NCI-H2107 treated with DMSO at 0.1 percent for 48 hours (cell line): ENCODE results near the gene XPNPEP1.
"Not testable (repeated sequence)": the region's sequence is repeated elsewhere in the genome, so short reads cannot be mapped to it uniquely, and the experiment has no call there.

Experiments used
- DNase-seq: peaks from one replicate; lab custom pipeline; 2025; ENCODE audit not compliant: unreplicated experiment; lab: John Stamatoyannopoulos, UW

XPNPEP1 gene

GRCh38 chr10:109924967-109925620, 1.8 kb upstream of the XPNPEP1 start:
- no peak for DNase-seq

DNA sequence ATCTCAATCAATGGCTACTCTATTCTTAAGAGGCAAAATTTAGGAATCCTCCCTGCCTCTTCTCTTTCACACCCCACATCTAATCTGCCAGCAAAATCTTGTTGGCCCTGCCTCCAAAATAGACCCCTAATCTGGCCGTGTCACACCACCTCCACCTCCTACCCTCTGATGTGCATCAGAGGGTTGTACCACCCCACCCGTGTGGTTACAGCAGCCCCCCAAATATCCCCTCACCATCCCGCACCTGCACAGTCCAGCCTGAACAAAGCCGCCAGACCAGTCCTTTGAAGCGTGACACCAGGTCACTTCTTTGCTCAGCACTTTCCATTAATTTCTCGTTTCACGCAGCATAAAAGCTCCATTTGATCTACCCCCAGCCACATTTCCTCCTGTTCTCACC, 776 bp upstream of the XPNPEP1 start:
- no peak for DNase-seq

GRCh38 chr10:109922358-109922975, 844 bp downstream of the XPNPEP1 start:
- no peak for DNase-seq

GRCh38 chr10:109920016-109920415, 3.3 kb downstream of the XPNPEP1 start:
- DNase-seq = no peak

GRCh38 chr10:109919220-109919619, 4.1 kb downstream of the XPNPEP1 start:
- DNase-seq = no peak

DNA sequence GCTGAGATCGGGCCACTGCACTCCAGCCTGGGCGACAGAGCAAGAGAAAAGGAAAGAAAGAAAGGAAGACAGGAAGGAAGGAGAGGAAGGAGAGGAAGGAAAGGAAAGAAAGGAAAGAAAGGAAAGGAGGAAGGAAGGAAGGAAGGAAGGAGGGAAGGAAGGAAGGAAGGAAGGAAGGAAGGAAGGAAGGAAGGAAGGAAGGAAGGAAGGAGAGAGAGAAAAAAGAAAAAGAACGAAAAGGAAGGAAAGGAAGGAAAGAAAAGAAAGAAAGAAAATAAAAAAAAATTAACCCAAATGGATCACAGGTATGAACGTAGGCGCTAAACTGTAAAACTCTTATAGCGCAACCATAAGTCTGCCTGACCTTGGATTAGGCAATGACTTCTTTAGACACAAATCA, 4.6 kb downstream of the XPNPEP1 start:
- not testable (repeated sequence) for DNase-seq

- no peak for DNase-seq
These were observed 7.7 kb downstream of the XPNPEP1 start for GRCh38 chr10:109915566-109915965.

DNA sequence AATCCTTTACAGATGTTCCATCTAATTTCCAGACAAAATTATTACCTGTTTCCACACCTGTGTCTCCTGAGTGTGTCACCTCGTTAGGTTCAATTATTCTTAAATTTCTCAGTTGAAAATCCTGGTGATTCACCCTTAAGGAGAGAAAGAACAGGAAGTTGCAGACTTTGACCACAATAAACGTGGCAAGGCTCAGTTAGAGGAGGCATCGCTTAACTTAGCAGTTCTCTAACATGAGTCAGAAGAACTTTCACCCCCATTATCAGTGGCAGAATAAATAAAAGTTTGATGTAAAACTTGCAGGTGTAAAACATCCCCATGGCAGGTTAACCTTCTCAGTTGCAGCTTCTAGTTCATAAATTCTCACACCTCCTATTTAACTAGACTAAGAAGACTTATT, 8.3 kb downstream of the XPNPEP1 start:
- DNase-seq = no peak

- DNase-seq = peak; percentile 55
These were observed 9.9 kb downstream of the XPNPEP1 start for GRCh38 chr10:109913306-109913892.

DNA sequence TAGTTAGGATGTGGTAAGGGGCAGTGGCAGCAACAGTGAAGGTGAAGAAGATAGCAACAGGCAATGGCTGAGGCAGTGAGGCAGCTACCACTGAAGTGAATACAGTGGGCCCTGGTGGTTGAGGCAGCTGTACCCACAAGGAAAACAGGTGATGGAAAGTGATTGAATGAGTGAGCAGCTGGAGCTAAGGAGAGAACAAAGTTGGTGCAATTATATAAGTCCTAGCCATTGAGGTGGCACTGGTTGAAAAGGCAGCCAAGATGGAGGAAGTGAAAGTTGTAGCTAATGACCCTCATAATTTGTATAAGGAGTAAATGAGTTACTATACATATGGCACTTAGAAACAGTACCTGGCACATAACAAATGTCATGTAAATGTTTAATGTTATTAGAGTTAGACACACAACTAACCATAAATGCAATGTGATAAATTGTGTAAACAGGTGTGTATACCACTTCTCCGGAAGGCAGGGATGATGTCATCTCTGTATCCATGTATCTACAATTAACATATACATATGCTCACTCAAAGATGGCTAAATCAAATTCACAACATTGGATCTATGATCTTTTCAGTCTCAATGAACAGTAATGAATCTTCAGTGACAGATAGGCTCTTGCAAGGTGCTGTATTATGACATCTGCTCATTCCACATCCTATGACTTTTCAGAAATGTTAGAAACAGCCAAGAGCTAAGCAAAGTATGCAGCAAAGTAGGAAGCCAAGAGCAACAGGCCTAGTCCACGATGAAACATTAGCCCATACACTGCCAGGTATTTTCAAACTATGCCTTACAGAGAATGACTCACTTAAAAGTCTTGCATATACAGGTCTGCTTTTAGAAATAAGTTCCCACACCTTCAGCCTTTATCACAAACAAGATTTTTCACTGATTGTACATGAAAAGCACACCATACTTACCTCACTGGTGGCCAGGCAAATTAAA, 10.7 kb downstream of the XPNPEP1 start:
- no peak for DNase-seq

DNA sequence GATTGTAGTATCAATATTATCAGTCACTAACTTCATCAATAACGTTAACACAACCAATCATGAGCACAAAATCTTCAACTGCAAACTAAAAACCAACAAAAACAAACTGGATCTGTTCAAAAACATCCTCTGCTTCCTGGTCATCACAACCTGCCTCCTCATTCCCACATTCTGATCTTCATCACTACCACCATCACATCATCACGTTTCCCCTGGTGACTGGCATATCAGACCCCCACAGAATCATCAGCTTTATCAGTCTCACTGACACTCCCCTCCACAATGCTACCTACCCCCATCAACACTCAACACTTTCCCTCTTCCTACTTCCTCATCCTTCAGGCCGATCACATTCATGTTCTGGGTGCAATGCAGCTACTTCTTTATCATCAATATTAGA, 11.4 kb downstream of the XPNPEP1 start:
- DNase-seq = no peak

DNA sequence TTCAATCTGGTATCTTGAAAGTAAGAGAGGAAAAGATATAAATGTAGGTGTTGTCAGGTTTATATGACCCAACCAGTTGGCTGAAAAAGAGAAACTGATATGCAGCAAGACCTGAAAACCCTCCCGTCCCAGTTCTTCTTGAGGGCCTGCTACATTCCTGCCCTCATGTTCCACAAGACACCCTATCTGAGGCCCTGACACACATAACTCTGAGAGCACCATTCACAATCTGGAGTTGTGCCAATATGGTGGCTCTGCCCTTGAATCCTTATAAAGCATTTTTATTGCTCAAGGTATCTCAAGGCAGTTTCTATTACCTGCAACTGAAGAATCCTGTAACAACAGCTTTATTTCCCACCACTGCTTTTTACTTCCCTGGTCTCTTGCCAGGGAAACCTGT, 17.0 kb downstream of the XPNPEP1 start:
- DNase-seq = no peak

DNA sequence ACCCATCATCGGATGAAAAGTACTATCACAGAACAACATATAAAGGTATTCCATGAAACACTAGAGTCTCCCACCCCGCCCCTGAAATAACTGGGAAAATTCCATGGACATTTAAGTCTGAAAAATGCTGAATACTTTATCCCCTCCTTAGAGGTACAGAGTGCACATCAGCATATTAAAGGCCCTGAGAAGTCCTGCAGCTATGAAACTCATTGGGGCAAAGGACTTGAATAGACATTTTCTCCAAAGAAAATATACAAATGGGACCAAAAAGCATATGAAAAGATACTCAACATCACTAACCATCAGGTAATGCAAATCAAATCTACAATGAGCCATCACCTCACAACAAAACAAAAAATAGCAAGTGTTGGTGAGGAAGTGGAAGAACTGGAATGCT, 18.9 kb downstream of the XPNPEP1 start:
- no peak for DNase-seq

- no peak for DNase-seq
These were observed 20.0 kb downstream of the XPNPEP1 start for GRCh38 chr10:109902992-109903947.

- DNase-seq = no peak
These were observed 23.7 kb downstream of the XPNPEP1 start for GRCh38 chr10:109899356-109900331.

GRCh38 chr10:109898666-109899355, 24.5 kb downstream of the XPNPEP1 start:
- DNase-seq = no peak

- no peak for DNase-seq
These were observed 25.3 kb downstream of the XPNPEP1 start for GRCh38 chr10:109898007-109898406.

DNA sequence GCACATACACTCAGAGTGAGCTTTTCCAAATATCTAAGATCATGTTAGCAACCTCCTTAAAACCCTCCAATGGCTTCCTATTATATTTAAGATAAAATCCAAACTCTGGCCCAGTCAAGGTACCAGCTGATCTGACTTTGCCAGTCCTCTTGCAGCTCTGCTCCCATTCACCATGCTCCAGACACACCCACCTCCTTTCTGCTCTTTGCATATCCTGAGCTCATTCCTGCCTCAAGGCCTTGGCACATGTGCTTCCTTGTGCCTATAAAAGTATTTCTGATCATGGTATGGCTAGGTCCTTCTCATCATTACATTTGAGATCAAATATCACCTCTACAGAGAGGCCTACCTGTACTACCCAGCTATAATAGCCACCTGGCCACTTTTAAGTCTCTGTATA, 27.5 kb downstream of the XPNPEP1 start:
- no peak for DNase-seq
